Measurements from ENCODE around the gene DCPS.
"Not testable (repeated sequence)": the region's sequence is repeated elsewhere in the genome, so short reads cannot be mapped to it uniquely, and the experiment has no call there.

Gene DCPS

GRCh38 chr11:126304457-126305075, 706 bp downstream of the DCPS start:
- in situ Hi-C loops (cut with MboI; ENCODE audit: low pct_unique_long_range_greater_than_20kb, low sequenced_read_pairs, unreplicated experiment), result no loop called here
- no peak for TF ChIP-seq CTCF (IDR thresholded peaks at IDR 0.05; ENCODE audit: extremely low read depth, insufficient read depth, missing control alignments)
- DNase-seq (ENCODE audit: low spot score), result no peak

- peak; percentile 73 for DNase-seq (ENCODE audit: low spot score)
- in situ Hi-C loops (cut with MboI; ENCODE audit: low pct_unique_long_range_greater_than_20kb, low sequenced_read_pairs, unreplicated experiment), result no loop called here
- TF ChIP-seq CTCF (IDR thresholded peaks at IDR 0.05; ENCODE audit: extremely low read depth, insufficient read depth, missing control alignments), result no peak
Measured at GRCh38 chr11:126305699-126306098, 1.8 kb downstream of the DCPS start.

- peak; percentile 38 for TF ChIP-seq CTCF (IDR thresholded peaks at IDR 0.05; ENCODE audit: extremely low read depth, insufficient read depth, missing control alignments)
- no peak for DNase-seq (ENCODE audit: low spot score)
- in situ Hi-C loops (cut with MboI; ENCODE audit: low pct_unique_long_range_greater_than_20kb, low sequenced_read_pairs, unreplicated experiment), result no loop called here
Measured at GRCh38 chr11:126307706-126308105, 3.8 kb downstream of the DCPS start.

- no peak for DNase-seq (ENCODE audit: low spot score)
- in situ Hi-C loops (cut with MboI; ENCODE audit: low pct_unique_long_range_greater_than_20kb, low sequenced_read_pairs, unreplicated experiment), result no loop called here
- no peak for TF ChIP-seq CTCF (IDR thresholded peaks at IDR 0.05; ENCODE audit: extremely low read depth, insufficient read depth, missing control alignments)
Measured at GRCh38 chr11:126308271-126308671, 4.4 kb downstream of the DCPS start.

- in situ Hi-C loops (cut with MboI; ENCODE audit: low pct_unique_long_range_greater_than_20kb, low sequenced_read_pairs, unreplicated experiment); DNase-seq (ENCODE audit: low spot score): not testable (repeated sequence)
Measured at GRCh38 chr11:126308771-126309170, 4.9 kb downstream of the DCPS start.

GRCh38 chr11:126310200-126310991, 6.5 kb downstream of the DCPS start:
- in situ Hi-C loops (cut with MboI; ENCODE audit: low pct_unique_long_range_greater_than_20kb, low sequenced_read_pairs, unreplicated experiment), result no loop called here
- peak; percentile 89 for TF ChIP-seq CTCF (IDR thresholded peaks at IDR 0.05; ENCODE audit: extremely low read depth, insufficient read depth, missing control alignments)
- DNase-seq (ENCODE audit: low spot score), result no peak

GRCh38 chr11:126310992-126311310, 7.1 kb downstream of the DCPS start:
- no peak for TF ChIP-seq CTCF (IDR thresholded peaks at IDR 0.05; ENCODE audit: extremely low read depth, insufficient read depth, missing control alignments)
- in situ Hi-C loops (cut with MboI; ENCODE audit: low pct_unique_long_range_greater_than_20kb, low sequenced_read_pairs, unreplicated experiment), result no loop called here
- DNase-seq (ENCODE audit: low spot score), result no peak
